GM11168 (cell line): ENCODE results near the gene DNHD1.
"Not testable (repeated sequence)": the region's sequence is repeated elsewhere in the genome, so short reads cannot be mapped to it uniquely, and the experiment has no call there.

Experiments
- in situ Hi-C: fragments of 300-500 bp; cut with MboI; formaldehyde crosslinking; loops from one replicate; pipeline ENCODE4 v1.12.0; 2022; ENCODE audit warnings: low sequenced_read_pairs; ENCODE audit not compliant: unreplicated experiment

The DNHD1 gene

GRCh38 chr11:6481012-6481923, 15.8 kb upstream of the DNHD1 start, which contains the start of the genes ARFIP2 and TIMM10B:
ARFIP2 (minus strand) TSS chr11:6481331; CDS start chr11:6480421, 910 bp downstream.
TIMM10B (plus strand) TSS chr11:6481501; CDS start chr11:6481517, 16 bp downstream.
- in situ Hi-C loops = no loop called here

GRCh38 chr11:6481924-6482275, 15.2 kb upstream of the DNHD1 start:
- in situ Hi-C loops = no loop called here

- in situ Hi-C loops = no loop called here
Measured at GRCh38 chr11:6482441-6482840, 14.6 kb upstream of the DNHD1 start.

- in situ Hi-C loops = no loop called here
Measured at GRCh38 chr11:6483015-6483414, 14.1 kb upstream of the DNHD1 start.

- in situ Hi-C loops = no loop called here
Measured at GRCh38 chr11:6485661-6486060, 11.4 kb upstream of the DNHD1 start.

GRCh38 chr11:6486256-6486655, 10.8 kb upstream of the DNHD1 start:
- in situ Hi-C loops = no loop called here

- in situ Hi-C loops = no loop called here
Measured at GRCh38 chr11:6486938-6487337, 10.1 kb upstream of the DNHD1 start.

GRCh38 chr11:6488342-6488741, 8.7 kb upstream of the DNHD1 start:
- in situ Hi-C loops = no loop called here

- in situ Hi-C loops = no loop called here
Measured at GRCh38 chr11:6488821-6489220, 8.3 kb upstream of the DNHD1 start.

- in situ Hi-C loops = no loop called here
Measured at GRCh38 chr11:6489306-6489705, 7.8 kb upstream of the DNHD1 start.

GRCh38 chr11:6498121-6498520, 1.0 kb downstream of the DNHD1 start:
- in situ Hi-C loops = no loop called here

GRCh38 chr11:6498544-6498943, 1.5 kb downstream of the DNHD1 start:
- in situ Hi-C loops = no loop called here

- in situ Hi-C loops = no loop called here
Measured at GRCh38 chr11:6502382-6502781, 5.3 kb downstream of the DNHD1 start.

- in situ Hi-C loops = no loop called here
Measured at GRCh38 chr11:6504166-6504565, 7.1 kb downstream of the DNHD1 start.

- in situ Hi-C loops = no loop called here
Measured at GRCh38 chr11:6505577-6506240, 8.6 kb downstream of the DNHD1 start.

- in situ Hi-C loops = no loop called here
Measured at GRCh38 chr11:6516865-6517264, 19.8 kb downstream of the DNHD1 start.

GRCh38 chr11:6520265-6520664, 23.2 kb downstream of the DNHD1 start:
- in situ Hi-C loops = no loop called here

GRCh38 chr11:6521946-6522345, 24.9 kb downstream of the DNHD1 start:
- in situ Hi-C loops = not testable (repeated sequence)

- in situ Hi-C loops = no loop called here
Measured at GRCh38 chr11:6523253-6523652, 26.2 kb downstream of the DNHD1 start.

- in situ Hi-C loops = no loop called here
Measured at GRCh38 chr11:6526411-6527135, 29.5 kb downstream of the DNHD1 start.

GRCh38 chr11:6529266-6529665, 32.2 kb downstream of the DNHD1 start:
- in situ Hi-C loops = no loop called here
